GM19438 (cell line): ENCODE measurements around the gene GPER1.
"Not testable (repeated sequence)": the region's sequence is repeated elsewhere in the genome, so short reads cannot be mapped to it uniquely, and the experiment has no call there.

ENCODE experiments used
- ATAC-seq: cut with Tn5 transposase; IDR thresholded peaks from one replicate; pipeline ENCODE4 v1.9.1; 2021; ENCODE audit warnings: low read depth; ENCODE audit not compliant: unreplicated experiment

The GPER1 gene

DNA sequence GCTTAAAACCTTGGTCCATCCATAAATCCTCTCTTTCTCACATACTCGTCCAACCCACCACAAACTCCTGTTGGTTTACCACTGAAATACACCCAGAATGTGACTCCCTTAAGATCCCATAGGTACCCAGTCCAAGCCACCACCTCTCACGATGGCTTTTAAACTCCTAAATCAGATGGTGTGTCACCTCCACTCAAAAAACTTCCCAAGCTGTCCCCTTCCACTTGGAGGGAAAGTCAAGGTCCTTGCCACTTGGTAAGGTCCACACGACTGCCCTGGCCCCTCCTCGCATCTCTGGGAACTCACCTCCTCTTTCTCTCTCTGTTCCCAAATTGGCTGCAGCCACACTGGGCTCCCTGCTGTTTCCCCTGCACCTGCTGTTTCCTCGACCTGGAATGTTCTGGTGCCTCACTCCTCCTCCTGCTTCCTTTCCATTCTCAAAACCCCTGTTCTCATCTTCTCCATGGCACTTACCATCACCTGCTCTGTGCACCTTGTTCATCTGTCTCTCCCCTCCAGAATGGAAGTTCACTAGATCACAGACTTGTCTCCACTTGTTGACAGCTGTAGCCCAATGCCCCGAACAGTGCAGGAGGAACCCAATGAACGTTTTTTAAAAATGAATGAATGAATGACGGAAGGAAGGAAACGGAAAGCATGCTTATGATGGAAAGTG is 49.1 kb downstream of the GPER1 start:
- no peak for ATAC-seq

DNA sequence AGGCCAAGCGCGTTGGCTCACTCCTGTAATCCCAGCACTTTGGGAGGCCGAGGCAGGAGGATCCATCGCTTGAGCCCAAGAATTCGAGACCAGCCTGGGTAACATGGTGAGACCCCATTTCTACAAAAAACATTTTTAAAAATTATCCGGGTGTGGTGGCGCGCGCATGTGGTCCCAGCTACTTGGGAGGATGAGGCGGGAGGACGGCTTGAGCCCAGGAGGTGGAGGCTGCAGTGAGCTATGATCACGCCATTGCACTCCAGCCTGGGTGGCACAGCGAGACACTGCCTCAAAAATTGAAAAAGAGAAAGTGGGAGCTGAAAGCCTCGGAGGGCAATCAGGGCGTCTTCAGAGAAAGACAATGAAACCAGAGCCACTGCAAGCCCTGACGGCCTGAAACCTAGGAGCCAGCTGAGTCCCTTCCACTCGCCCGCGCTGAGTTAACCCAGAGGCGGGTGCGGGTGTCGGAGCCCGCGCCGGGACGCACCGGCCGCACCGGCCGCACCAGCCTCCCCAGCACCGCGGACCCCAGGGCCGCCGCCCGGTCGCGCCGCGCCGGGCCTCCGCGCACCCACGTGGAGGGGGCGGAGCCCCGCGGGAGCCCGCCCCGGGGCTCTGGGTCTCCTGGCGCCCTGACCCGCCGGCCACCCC is 49.7 kb downstream of the GPER1 start:
- peak; percentile 50 for ATAC-seq

DNA sequence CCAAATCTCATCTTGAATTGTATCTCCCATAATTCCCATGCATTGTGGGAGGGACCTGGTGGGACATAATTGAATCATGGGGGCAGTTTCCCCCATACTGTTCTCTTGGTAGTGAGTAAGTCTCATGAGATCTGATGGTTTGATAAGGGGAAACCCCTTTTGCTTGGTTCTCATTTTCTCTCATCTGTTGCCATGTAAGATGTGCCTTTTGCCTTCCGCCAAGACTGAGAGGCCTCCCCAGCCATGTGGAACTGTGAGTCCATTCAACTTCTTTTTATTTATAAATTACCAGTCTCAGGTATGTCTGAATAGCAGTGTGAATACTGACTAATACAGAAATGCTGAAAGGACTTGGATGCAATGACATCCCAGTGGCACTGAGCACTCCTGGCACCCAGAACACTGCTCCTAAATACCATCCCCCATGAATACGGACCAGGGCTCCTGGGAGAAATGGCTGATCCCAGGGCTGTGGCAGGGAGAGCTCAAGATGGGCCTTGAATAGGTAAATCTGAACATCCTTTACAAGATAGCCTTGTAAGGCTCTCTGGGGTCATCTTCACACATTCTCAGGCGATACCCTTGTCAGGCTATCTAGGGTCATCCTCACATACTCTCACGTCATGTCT is 52.7 kb downstream of the GPER1 start:
- no peak for ATAC-seq

DNA sequence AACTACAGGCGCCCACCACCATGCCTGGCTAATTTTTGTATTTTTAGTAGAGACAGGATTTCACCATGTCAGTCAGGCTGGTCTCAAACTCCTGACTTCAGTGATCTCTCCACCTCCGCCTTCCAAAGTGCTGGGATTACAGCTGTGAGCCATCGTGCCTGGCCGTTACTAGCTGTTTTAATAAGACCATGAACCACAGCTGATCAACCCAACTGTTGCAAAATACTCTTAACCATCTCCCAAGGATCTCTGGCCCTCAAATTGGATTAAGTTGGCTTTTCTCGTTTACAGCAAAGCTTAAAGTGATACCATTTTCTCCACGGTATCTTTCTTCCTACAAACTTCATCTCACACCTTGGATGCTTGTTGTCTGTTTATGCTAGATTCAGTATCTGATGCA is 53.7 kb downstream of the GPER1 start:
- no peak for ATAC-seq

DNA sequence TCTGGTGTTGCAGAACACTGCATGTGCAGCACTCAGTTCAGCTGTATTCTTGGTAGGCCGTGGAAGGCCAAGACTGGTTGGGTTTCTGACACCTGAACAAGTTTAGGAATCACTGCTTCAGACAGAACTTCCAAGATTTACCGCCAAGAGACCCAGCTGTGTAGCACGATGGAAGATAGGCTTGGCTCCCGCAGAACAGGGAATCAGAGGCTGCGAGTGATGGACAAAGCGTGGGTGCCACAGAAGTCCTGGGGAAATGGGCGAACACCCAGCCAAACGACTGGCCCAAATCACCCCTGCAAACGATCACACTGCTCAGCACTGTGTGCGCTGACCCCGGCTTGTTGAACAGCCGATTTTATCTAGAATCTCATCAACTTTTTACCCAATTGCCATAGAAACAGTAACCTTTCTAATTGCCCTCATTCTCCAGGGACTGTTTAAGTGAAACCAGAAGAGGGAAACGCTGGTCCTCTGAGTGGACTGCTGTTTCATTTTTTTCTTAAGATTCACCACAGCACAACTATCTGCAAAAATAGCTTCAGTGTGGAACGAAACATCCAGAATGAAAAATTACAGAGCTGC is 54.2 kb downstream of the GPER1 start:
- ATAC-seq = no peak

DNA sequence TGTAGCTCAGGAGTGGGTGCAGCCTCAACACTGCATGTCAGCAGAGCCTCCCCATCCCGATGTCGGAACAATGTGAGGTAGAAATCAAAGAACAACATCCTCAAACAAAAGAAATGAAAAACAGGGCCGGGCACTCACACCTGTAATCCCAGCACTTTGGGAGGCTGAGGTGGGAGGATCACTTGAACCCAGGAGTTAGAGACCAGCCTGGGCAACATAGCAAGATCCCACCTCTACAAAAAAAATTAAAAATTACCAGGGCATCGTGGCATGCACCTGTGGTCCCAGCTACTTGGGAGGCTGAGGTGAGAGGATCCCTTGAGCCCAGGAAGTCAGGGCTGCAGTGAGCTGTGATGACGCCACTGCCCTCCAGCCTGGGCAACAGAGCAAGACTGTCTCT is 55.1 kb downstream of the GPER1 start:
- ATAC-seq = not testable (repeated sequence)
